ENCODE results near the gene HAUS6.
"Not testable (repeated sequence)": the region's sequence is repeated elsewhere in the genome, so short reads cannot be mapped to it uniquely, and the experiment has no call there.

The HAUS6 gene, protein sequence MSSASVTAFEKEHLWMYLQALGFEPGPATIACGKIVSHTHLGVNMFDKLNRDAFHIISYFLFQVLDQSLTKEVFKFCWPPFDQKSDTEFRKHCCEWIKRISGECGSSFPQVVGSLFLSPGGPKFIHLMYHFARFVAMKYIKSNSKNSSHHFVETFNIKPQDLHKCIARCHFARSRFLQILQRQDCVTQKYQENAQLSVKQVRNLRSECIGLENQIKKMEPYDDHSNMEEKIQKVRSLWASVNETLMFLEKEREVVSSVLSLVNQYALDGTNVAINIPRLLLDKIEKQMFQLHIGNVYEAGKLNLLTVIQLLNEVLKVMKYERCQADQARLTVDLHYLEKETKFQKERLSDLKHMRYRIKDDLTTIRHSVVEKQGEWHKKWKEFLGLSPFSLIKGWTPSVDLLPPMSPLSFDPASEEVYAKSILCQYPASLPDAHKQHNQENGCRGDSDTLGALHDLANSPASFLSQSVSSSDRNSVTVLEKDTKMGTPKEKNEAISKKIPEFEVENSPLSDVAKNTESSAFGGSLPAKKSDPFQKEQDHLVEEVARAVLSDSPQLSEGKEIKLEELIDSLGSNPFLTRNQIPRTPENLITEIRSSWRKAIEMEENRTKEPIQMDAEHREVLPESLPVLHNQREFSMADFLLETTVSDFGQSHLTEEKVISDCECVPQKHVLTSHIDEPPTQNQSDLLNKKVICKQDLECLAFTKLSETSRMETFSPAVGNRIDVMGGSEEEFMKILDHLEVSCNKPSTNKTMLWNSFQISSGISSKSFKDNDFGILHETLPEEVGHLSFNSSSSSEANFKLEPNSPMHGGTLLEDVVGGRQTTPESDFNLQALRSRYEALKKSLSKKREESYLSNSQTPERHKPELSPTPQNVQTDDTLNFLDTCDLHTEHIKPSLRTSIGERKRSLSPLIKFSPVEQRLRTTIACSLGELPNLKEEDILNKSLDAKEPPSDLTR
- long read RNA-seq, full-length matches to known transcripts, result 32 of 102 reads
- long read RNA-seq, partial matches to known transcripts, result 59 of 102 reads
- long read RNA-seq, other reads (novel, unspliced or antisense), result 11 of 102 reads

- Histone ChIP-seq H3K4me3 (replicated peaks; ENCODE audit: insufficient read depth, low read length) (peak within 1 kb of the TSS; percentile 62), H3K27me3 (ENCODE audit: insufficient read depth, poor library complexity, severe bottlenecking) (no peaks in the 10 kb centered on the region), H3K27ac (replicated peaks) (peak within 1 kb of the TSS; percentile 89)
- TF ChIP-seq REST (IDR thresholded peaks at IDR 0.05; ENCODE audit: insufficient replicate concordance, low read depth) (no peak), GABPA (IDR thresholded peaks at IDR 0.05; ENCODE audit: low read depth) (peak; percentile 82), POLR2AphosphoS5 (IDR thresholded peaks at IDR 0.05; ENCODE audit: low read depth) (peak; percentile 52; the same call in 1 of the 2 replicates)
- peak; percentile 81 to 92 for DNase-seq (ENCODE audit: low read depth in 1 of 2, low spot score in 1 of 2)
Observed at GRCh38 chr9:19102631-19103345, at the start of gene HAUS6. HAUS6 (minus strand) TSS chr9:19102904; CDS start chr9:19102651, 253 bp downstream.

GRCh38 chr9:19152160-19152498 is 49.4 kb upstream of the HAUS6 start:
- not testable (repeated sequence) for H3K27me3 ChIP-seq (ENCODE audit: insufficient read depth, poor library complexity, severe bottlenecking)

GRCh38 chr9:19151425-19152159 is 48.9 kb upstream of the HAUS6 start:
- Histone ChIP-seq H3K4me3 (replicated peaks; ENCODE audit: insufficient read depth, low read length) (no peak overlapping the region), H3K27ac (replicated peaks) (no peak overlapping the region), H3K27me3 (ENCODE audit: insufficient read depth, poor library complexity, severe bottlenecking) (no peaks in the 10 kb centered on the region)
- no peak for DNase-seq (ENCODE audit: low read depth in 1 of 2, low spot score in 1 of 2)
- TF ChIP-seq SPI1 (IDR thresholded peaks at IDR 0.05; ENCODE audit: borderline replicate concordance, low read depth) (no peak), GABPA (IDR thresholded peaks at IDR 0.05; ENCODE audit: low read depth) (no peak), REST (IDR thresholded peaks at IDR 0.05; ENCODE audit: insufficient replicate concordance, low read depth) (no peak), POLR2AphosphoS5 (IDR thresholded peaks at IDR 0.05; ENCODE audit: low read depth) (no peak)
- TF ChIP-seq, protein P1, sequence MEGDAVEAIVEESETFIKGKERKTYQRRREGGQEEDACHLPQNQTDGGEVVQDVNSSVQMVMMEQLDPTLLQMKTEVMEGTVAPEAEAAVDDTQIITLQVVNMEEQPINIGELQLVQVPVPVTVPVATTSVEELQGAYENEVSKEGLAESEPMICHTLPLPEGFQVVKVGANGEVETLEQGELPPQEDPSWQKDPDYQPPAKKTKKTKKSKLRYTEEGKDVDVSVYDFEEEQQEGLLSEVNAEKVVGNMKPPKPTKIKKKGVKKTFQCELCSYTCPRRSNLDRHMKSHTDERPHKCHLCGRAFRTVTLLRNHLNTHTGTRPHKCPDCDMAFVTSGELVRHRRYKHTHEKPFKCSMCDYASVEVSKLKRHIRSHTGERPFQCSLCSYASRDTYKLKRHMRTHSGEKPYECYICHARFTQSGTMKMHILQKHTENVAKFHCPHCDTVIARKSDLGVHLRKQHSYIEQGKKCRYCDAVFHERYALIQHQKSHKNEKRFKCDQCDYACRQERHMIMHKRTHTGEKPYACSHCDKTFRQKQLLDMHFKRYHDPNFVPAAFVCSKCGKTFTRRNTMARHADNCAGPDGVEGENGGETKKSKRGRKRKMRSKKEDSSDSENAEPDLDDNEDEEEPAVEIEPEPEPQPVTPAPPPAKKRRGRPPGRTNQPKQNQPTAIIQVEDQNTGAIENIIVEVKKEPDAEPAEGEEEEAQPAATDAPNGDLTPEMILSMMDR (IDR thresholded peaks at IDR 0.05; ENCODE audit: insufficient read depth, low read length), result no peak

More at GRCh38 chr9:19152160-19152498, 49.4 kb upstream of the HAUS6 start:
- H3K27ac ChIP-seq (replicated peaks); DNase-seq (ENCODE audit: low read depth in 1 of 2, low spot score in 1 of 2); H3K4me3 ChIP-seq (replicated peaks; ENCODE audit: insufficient read depth, low read length): not testable (repeated sequence)

DNA sequence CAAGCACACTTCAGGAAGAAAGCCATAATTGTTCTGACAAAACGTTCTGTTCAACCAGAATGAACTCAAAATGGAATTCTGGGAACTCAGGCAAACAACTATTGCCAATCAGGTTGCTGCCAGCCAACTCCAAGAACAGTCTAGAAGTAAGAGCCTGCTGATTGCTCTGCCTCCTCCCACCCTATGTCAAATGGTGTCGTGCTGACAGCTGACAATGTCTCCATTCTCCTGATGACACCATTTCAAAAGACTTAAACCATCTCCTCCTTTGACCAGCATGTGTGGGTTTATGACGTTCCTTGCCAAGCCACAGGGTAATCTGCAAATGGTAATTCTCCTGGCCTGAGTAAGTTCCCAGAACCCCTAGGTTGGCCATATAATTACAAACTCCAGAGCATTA is 46.5 kb upstream of the HAUS6 start:
- Histone ChIP-seq H3K27ac (replicated peaks) (no peak overlapping the region), H3K27me3 (ENCODE audit: insufficient read depth, poor library complexity, severe bottlenecking) (no peaks in the 10 kb centered on the region), H3K4me3 (replicated peaks; ENCODE audit: insufficient read depth, low read length) (no peak overlapping the region)
- TF ChIP-seq, protein P1 (IDR thresholded peaks at IDR 0.05; ENCODE audit: insufficient read depth, low read length), result no peak
- no peak for TF ChIP-seq REST (IDR thresholded peaks at IDR 0.05; ENCODE audit: insufficient replicate concordance, low read depth)
- no peak for TF ChIP-seq POLR2AphosphoS5 (IDR thresholded peaks at IDR 0.05; ENCODE audit: low read depth)
- TF ChIP-seq SPI1 (IDR thresholded peaks at IDR 0.05; ENCODE audit: borderline replicate concordance, low read depth), result no peak
- TF ChIP-seq GABPA (IDR thresholded peaks at IDR 0.05; ENCODE audit: low read depth), result no peak
- no peak for DNase-seq (ENCODE audit: low read depth in 1 of 2, low spot score in 1 of 2)
